WTC11 (cell line): ENCODE data around the gene CD9. TPM values are rescaled to one million over a fixed set of nuclear protein-coding genes. Genes with fewer than 3 reads are reported as not detected.

ENCODE experiments used
- ATAC-seq: fragments of 200-7000 bp; cut with Tn5 transposase; 2 replicates; pipeline ENCODE4 v1.10.0; 2021; ENCODE audit warnings: mild to moderate bottlenecking, moderate library complexity
- CTCF ChIA-PET: fragments of 300-600 bp; sonication (Branson Sonifier 250); formaldehyde crosslinking; loops from one replicate; lab custom pipeline; 2021; ENCODE audit warnings: antibody characterized with exemption; lab: Charles Lee
- POLR2A ChIA-PET: fragments of 350-600 bp; sonication (Branson Sonifier 250); formaldehyde crosslinking; loops from one replicate; lab custom pipeline; 2021; ENCODE audit warnings: antibody characterized with exemption; lab: Charles Lee
- DNase-seq: peaks from one replicate; pipeline ENCODE4 v3.0.0; 2021; ENCODE audit warnings: low spot score
- H3K27ac Mint-ChIP-seq: 2 replicates; pipeline ENCODE4 v1.8.0; 2021; ENCODE audit warnings: mixed read lengths
- H3K27me3 Mint-ChIP-seq: 2 replicates; pipeline ENCODE4 v1.8.0; 2021; ENCODE audit warnings: low read depth, mild to moderate bottlenecking, moderate library complexity, mixed read lengths
- H3K36me3 Mint-ChIP-seq: 2 replicates; pipeline ENCODE4 v1.8.0; 2021; ENCODE audit warnings: mixed read lengths
- H3K4me1 Mint-ChIP-seq: 2 replicates; pipeline ENCODE4 v1.8.0; 2022; ENCODE audit warnings: mixed read lengths
- H3K4me3 Mint-ChIP-seq: 2 replicates; pipeline ENCODE4 v1.8.0; 2021; ENCODE audit warnings: mild to moderate bottlenecking, moderate library complexity, mixed read lengths
- H3K9me3 Mint-ChIP-seq: 2 replicates; pipeline ENCODE4 v1.8.0; 2021; ENCODE audit warnings: mixed read lengths
- ELF4 ChIP-seq: sonication (generic); formaldehyde crosslinking; IDR thresholded peaks from 2 replicates; pipeline ENCODE4 v1.8.1; 2022; ENCODE audit warnings: low read depth, mild to moderate bottlenecking, moderate library complexity, missing genetic modification reagents
- EMX1 ChIP-seq: fragments of 250-450 bp; sonication (Bioruptor Pico); IDR thresholded peaks from 2 replicates; pipeline ENCODE4 v1.8.0; 2021; ENCODE audit warnings: mild to moderate bottlenecking
- GABPB1 ChIP-seq: sonication (generic); formaldehyde crosslinking; IDR thresholded peaks from 2 replicates; pipeline ENCODE4 v1.8.1; 2023; ENCODE audit warnings: mild to moderate bottlenecking, missing genetic modification reagents
- OVOL2 ChIP-seq: fragments of 250-450 bp; sonication (Bioruptor Pico); IDR thresholded peaks from 2 replicates; pipeline ENCODE4 v1.9.0; 2021; ENCODE audit warnings: mild to moderate bottlenecking, borderline replicate concordance
- RELA ChIP-seq: sonication (generic); formaldehyde crosslinking; IDR thresholded peaks from 2 replicates; pipeline ENCODE4 v1.8.1; 2022; ENCODE audit warnings: missing genetic modification reagents, mild to moderate bottlenecking, borderline replicate concordance
- ZNF121 ChIP-seq: sonication (generic); formaldehyde crosslinking; IDR thresholded peaks from 2 replicates; pipeline ENCODE4 v1.8.0; 2023; ENCODE audit warnings: missing genetic modification reagents
- ZNF416 ChIP-seq: fragments of 250-450 bp; sonication (Bioruptor Pico); IDR thresholded peaks from 2 replicates; pipeline ENCODE4 v1.9.0; 2021; ENCODE audit warnings: mild to moderate bottlenecking, inconsistent platforms
- total RNA-seq: library from RNA; stranded (reverse); gene quantifications from 3 replicates; pipeline ENCODE4 v1.2.3, GENCODE V29; 2021
- TF ChIP-seq, protein P1 (sequence below): sonication (generic); formaldehyde crosslinking; IDR thresholded peaks from 2 replicates; pipeline ENCODE4 v1.8.0; 2022; ENCODE audit warnings: mild to moderate bottlenecking, missing genetic modification reagents
- TF ChIP-seq, protein P2 (sequence below): sonication (generic); formaldehyde crosslinking; IDR thresholded peaks from 2 replicates; pipeline ENCODE4 v1.8.1; 2022; ENCODE audit warnings: low read depth, mild to moderate bottlenecking, moderate library complexity, missing genetic modification reagents, borderline replicate concordance
- TF ChIP-seq, protein P3 (sequence below): fragments of 250-450 bp; sonication (Bioruptor Pico); IDR thresholded peaks from 2 replicates; pipeline ENCODE4 v1.9.0; 2021; ENCODE audit warnings: moderate library complexity, mild to moderate bottlenecking, inconsistent platforms, borderline replicate concordance
- TF ChIP-seq, protein P4 (sequence below): fragments of 200-600 bp; IDR thresholded peaks from 2 replicates; pipeline ENCODE4 v1.8.0; 2022; ENCODE audit warnings: antibody characterized with exemption

CD9 gene
- total RNA-seq, 1 experiment from 2014 or later: 260 TPM

DNA sequence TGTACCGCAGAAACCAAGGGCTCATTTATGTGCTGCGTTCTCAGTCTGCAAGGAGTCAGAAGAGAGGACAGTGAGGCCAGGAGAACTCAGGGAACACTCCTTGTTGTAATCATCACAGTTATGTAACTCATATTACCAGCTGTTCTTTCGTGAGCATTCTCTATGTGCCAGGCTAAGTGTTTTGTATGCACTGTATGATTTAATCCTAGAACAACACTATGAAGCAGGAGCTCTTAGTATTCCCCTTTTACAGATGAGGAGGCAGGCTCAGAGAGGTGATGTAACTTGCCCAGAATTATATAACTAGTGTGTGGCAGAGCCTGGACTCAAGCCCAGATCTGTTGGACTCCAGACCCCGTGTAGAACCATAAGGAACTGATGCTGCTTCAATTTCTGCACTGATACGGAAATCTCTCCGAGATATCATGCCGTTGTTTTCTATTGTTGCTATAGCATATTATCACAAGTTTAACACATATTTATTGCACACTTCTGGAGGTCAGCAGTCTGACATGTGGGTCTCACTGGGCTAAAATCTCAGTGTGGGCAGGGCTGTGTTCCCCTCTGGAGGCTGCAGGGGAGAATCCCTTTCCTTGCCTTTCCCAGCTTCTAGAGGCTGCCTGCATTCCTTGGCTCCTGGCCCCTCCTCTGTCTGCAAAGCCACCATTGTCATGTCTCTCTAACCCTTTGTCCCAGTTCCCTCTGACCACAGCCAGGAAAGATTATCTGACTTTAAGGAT, 16.3 kb upstream of the CD9 start:
- TF ChIP-seq GABPB1 (peak; percentile 69), ZNF416 (CRISPR knock-in tag) (no peak)
- TF ChIP-seq, all 79 proteins: peak for 1
- H3K27ac Mint-ChIP-seq: no peak overlapping the region
- H3K4me3 Mint-ChIP-seq: no peak overlapping the region
- no peak for ATAC-seq
- ChIA-PET CTCF (no interaction called here), POLR2A (no interaction called here)
- H3K9me3 Mint-ChIP-seq: peaks cover 7% of the 10 kb centered on the region
- no peak for DNase-seq
- no peaks in the 10 kb centered on the region; the same call in 1 of the 2 replicates for H3K27me3 Mint-ChIP-seq
- peaks cover 20% of the 10 kb centered on the region for H3K4me1 Mint-ChIP-seq
- H3K36me3 Mint-ChIP-seq: no peaks in the 10 kb centered on the region

DNA sequence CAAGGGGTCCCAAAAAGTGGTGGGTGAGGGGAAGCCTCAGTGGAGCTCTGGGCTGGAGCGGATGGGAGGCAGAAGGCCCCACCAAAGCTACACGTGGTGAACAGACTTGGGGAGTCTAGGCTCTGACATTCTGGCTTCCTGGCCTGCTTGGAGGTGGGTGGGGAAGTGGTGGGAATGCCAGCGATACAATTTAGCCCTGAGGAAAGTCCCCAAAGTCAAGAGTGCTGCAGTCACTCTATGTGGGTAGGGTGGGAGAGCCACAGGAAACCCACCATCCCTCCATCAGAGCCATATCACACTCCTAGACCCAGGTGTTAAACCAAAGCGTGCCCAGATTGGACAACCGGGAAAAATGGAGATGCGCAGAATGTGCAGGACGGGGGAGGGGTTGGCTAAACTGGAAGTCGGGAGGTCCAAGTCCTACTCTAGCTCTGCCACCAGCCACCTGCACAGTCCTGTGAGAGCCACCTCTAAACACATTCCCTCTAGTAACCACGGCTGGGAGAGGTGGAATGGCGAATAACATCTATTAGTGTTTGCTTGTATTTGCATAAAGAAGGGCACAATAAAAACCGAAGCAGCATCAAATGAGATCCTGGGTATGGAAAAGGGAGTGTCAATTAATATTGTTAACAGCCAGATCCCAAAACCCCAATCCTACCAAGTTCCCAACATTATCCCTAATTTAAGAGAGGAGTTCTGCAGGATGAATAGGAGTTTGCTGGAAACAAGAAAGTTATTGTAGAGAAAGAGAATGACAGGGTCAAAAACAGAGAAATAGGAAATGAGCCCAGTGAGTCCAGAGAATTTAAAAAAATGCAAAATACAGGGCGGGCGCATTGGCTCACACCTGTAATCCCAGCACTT, 14.0 kb upstream of the CD9 start:
- H3K27me3 Mint-ChIP-seq: no peaks in the 10 kb centered on the region; the same call in 1 of the 2 replicates
- H3K36me3 Mint-ChIP-seq: no peaks in the 10 kb centered on the region
- H3K9me3 Mint-ChIP-seq: peaks cover 11% of the 10 kb centered on the region
- CTCF ChIA-PET: no interaction called here
- H3K4me3 Mint-ChIP-seq: no peak overlapping the region
- POLR2A ChIA-PET: no interaction called here
- ATAC-seq: no peak
- no peak overlapping the region for H3K27ac Mint-ChIP-seq
- H3K4me1 Mint-ChIP-seq: peaks cover 23% of the 10 kb centered on the region
- no peak for DNase-seq
- TF ChIP-seq, protein P1, sequence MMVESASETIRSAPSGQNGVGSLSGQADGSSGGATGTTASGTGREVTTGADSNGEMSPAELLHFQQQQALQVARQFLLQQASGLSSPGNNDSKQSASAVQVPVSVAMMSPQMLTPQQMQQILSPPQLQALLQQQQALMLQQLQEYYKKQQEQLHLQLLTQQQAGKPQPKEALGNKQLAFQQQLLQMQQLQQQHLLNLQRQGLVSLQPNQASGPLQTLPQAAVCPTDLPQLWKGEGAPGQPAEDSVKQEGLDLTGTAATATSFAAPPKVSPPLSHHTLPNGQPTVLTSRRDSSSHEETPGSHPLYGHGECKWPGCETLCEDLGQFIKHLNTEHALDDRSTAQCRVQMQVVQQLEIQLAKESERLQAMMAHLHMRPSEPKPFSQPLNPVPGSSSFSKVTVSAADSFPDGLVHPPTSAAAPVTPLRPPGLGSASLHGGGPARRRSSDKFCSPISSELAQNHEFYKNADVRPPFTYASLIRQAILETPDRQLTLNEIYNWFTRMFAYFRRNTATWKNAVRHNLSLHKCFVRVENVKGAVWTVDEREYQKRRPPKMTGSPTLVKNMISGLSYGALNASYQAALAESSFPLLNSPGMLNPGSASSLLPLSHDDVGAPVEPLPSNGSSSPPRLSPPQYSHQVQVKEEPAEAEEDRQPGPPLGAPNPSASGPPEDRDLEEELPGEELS: no peak
- TF ChIP-seq RELA (CRISPR knock-in tag) (no peak), OVOL2 (CRISPR knock-in tag) (no peak), EMX1 (CRISPR knock-in tag) (no peak), ELF4 (CRISPR knock-in tag) (no peak)
- TF ChIP-seq, protein P2, sequence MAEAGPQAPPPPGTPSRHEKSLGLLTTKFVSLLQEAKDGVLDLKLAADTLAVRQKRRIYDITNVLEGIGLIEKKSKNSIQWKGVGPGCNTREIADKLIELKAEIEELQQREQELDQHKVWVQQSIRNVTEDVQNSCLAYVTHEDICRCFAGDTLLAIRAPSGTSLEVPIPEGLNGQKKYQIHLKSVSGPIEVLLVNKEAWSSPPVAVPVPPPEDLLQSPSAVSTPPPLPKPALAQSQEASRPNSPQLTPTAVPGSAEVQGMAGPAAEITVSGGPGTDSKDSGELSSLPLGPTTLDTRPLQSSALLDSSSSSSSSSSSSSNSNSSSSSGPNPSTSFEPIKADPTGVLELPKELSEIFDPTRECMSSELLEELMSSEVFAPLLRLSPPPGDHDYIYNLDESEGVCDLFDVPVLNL: no peak
- TF ChIP-seq, protein P3, sequence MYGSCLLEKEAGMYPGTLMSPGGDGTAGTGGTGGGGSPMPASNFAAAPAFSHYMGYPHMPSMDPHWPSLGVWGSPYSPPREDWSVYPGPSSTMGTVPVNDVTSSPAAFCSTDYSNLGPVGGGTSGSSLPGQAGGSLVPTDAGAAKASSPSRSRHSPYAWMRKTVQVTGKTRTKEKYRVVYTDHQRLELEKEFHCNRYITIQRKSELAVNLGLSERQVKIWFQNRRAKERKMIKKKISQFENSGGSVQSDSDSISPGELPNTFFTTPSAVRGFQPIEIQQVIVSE (CRISPR knock-in tag): no peak

DNA sequence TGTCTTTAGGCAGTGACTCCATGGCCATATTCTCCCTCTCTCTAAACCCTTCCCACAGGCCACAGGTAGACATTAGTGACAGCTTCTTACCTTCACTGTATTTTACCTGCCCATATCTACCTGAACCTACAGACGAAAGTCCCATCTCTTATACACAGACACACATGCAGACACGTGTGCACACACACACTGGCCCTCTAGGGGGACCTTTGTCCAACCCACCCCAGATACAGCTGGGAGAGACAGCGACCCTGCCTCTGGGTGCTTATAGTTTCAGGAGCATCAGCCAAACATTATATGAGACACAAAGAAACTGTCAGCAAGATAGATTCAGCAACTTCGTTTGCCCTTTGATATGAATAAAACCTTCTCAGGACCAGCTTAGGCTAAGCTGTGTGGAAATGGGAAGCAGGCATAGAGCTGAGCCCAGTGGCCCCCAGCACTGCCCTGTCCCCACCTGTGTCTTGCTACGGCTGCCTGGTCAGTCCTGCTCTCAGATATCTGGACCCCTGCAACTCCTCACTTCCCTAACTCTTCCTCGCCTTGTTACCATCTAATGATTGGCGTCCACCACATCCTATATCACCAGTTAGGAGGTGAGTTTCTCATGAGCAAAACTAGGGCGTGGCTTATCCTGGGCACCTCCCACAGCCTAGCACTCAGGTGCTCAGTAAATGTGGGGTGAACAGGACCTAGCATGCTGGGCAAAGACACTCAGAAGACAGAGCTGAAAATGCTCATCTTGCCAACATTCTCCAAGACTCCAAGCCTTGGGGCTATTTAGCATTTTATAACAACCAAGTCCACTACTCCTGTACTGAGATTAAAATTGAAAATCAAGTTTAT, 12.0 kb upstream of the CD9 start:
- POLR2A ChIA-PET: no interaction called here

More for the DNA sequence above, 12.0 kb upstream of the CD9 start:
- H3K27me3 Mint-ChIP-seq: no peaks in the 10 kb centered on the region; the same call in 1 of the 2 replicates
- H3K27ac Mint-ChIP-seq: no peak overlapping the region
- TF ChIP-seq, protein P4, sequence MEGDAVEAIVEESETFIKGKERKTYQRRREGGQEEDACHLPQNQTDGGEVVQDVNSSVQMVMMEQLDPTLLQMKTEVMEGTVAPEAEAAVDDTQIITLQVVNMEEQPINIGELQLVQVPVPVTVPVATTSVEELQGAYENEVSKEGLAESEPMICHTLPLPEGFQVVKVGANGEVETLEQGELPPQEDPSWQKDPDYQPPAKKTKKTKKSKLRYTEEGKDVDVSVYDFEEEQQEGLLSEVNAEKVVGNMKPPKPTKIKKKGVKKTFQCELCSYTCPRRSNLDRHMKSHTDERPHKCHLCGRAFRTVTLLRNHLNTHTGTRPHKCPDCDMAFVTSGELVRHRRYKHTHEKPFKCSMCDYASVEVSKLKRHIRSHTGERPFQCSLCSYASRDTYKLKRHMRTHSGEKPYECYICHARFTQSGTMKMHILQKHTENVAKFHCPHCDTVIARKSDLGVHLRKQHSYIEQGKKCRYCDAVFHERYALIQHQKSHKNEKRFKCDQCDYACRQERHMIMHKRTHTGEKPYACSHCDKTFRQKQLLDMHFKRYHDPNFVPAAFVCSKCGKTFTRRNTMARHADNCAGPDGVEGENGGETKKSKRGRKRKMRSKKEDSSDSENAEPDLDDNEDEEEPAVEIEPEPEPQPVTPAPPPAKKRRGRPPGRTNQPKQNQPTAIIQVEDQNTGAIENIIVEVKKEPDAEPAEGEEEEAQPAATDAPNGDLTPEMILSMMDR: no peak
- TF ChIP-seq, protein P1: no peak
- TF ChIP-seq RELA (CRISPR knock-in tag): no peak
- no peak for TF ChIP-seq ZNF121 (CRISPR knock-in tag)
- TF ChIP-seq, all 79 proteins: peak for 0
- peak; percentile 49 for ATAC-seq
- Mint-ChIP-seq H3K36me3 (no peaks in the 10 kb centered on the region), H3K4me1 (peaks cover 27% of the 10 kb centered on the region), H3K4me3 (no peak overlapping the region), H3K9me3 (peaks cover 11% of the 10 kb centered on the region)
- CTCF ChIA-PET: interaction anchor here (0.6 to 1.6 kb wide), 5 partner anchors 92 to 132 kb away, joined by 3 to 4 read pairs (median 4); no protein-coding TSS in a partner anchor
- DNase-seq: no peak
